CD4-positive, alpha-beta T cell (primary cell): ENCODE results near the gene FMNL2. TPM values are rescaled to one million over a fixed set of nuclear protein-coding genes. Genes with fewer than 3 reads are reported as not detected.

Experiments used
- ATAC-seq: fragments of 200-7000 bp; cut with Tn5 transposase; one replicate; pipeline ENCODE4 v1.10.0; 2022; ENCODE audit warnings: mild to moderate bottlenecking; ENCODE audit not compliant: poor library complexity
- CTCF ChIA-PET: fragments of 350-600 bp; sonication (Branson Sonifier 250); formaldehyde crosslinking; loops from one replicate; lab custom pipeline; 2021; ENCODE audit warnings: antibody characterized with exemption, inconsistent platforms; lab: Charles Lee
- POLR2A ChIA-PET: fragments of 350-600 bp; sonication (Branson Sonifier 250); formaldehyde crosslinking; loops from one replicate; lab custom pipeline; 2021; ENCODE audit warnings: antibody characterized with exemption, inconsistent platforms; lab: Charles Lee
- DNase-seq, 14 experiments: peaks; one replicate each; pipeline ENCODE4 v3.0.0-alpha.2; 2013 to 2020; ENCODE audit warnings: mixed read lengths in 2 of 14
- H3K27ac ChIP-seq, 2 donors: one replicate each; pipeline versions ENCODE4 v1.5.1 to v1.7.0; 2013; ENCODE audit warnings: low read length in 2 of 2, low read depth in 1 of 2, mild to moderate bottlenecking in 1 of 2
- H3K27me3 ChIP-seq, 2 experiments: 1 replicate in 1 of 2; 2 replicates in 1 of 2; pipeline versions ENCODE4 v1.6.1 to v1.7.0; 2013; ENCODE audit warnings: low read length in 2 of 2, control low read depth in 1 of 2, mild to moderate bottlenecking in 1 of 2, moderate library complexity in 1 of 2; ENCODE audit not compliant: insufficient read depth in 2 of 2, control insufficient read depth in 1 of 2
- H3K36me3 ChIP-seq: one replicate; pipeline ENCODE4 v1.6.1; 2013; ENCODE audit warnings: low read length, control low read depth; ENCODE audit not compliant: insufficient read depth
- H3K4me1 ChIP-seq: one replicate; pipeline ENCODE4 v1.6.1; 2013; ENCODE audit warnings: low read length, control low read depth; ENCODE audit not compliant: insufficient read depth
- H3K4me3 ChIP-seq: one replicate; pipeline ENCODE4 v1.5.1; 2013; ENCODE audit warnings: mild to moderate bottlenecking, low read length, moderate library complexity
- H3K9me3 ChIP-seq, 2 experiments: 1 replicate in 1 of 2; 2 replicates in 1 of 2; pipeline versions ENCODE4 v1.6.1 to v1.7.0; 2013; ENCODE audit warnings: low read length in 2 of 2, mild to moderate bottlenecking in 2 of 2, control low read depth in 1 of 2, moderate library complexity in 1 of 2; ENCODE audit not compliant: control insufficient read depth in 1 of 2, insufficient read depth in 1 of 2
- H3K27ac Mint-ChIP-seq: one replicate; pipeline ENCODE4 v1.8.0; 2020; ENCODE audit warnings: mixed read lengths
- H3K27me3 Mint-ChIP-seq: one replicate; pipeline ENCODE4 v1.8.0; 2021; ENCODE audit warnings: mixed read lengths
- H3K36me3 Mint-ChIP-seq: one replicate; pipeline ENCODE4 v1.8.0; 2021; ENCODE audit warnings: low read depth, mixed read lengths
- H3K4me1 Mint-ChIP-seq: one replicate; pipeline ENCODE4 v1.8.0; 2021; ENCODE audit warnings: low read depth, mixed read lengths
- H3K4me3 Mint-ChIP-seq: one replicate; pipeline ENCODE4 v1.8.0; 2020; ENCODE audit warnings: mild to moderate bottlenecking, mixed read lengths
- H3K9me3 Mint-ChIP-seq: one replicate; pipeline ENCODE4 v1.8.0; 2020; ENCODE audit warnings: mixed read lengths
- CTCF ChIP-seq: fragments of 200-600 bp; IDR thresholded peaks from one replicate; pipeline ENCODE4 v1.8.0; 2022; ENCODE audit warnings: antibody characterized with exemption, mild to moderate bottlenecking
- intact Hi-C, 2 experiments: fragments of 100-400 bp; cut with DNase I in 1 of 2; cut with micrococcal nuclease in 1 of 2; formaldehyde crosslinking; loops; one replicate each; pipeline versions ENCODE4 v1.15.1 to v1.9.0; 2023 to 2025; cut with DNase I, micrococcal nuclease
- total RNA-seq, 174 experiments: library from RNA in 2 of 174; stranded (reverse) in 2 of 174; gene quantifications; one replicate each; pipeline ENCODE4 v1.2.3 and lab custom pipeline; 2021 to 2026

The FMNL2 gene
- total RNA-seq, 2 experiments from 2014 or later: 0.30 to 0.31 TPM

- H3K27ac Mint-ChIP-seq: no peak overlapping the region
Measured at GRCh38 chr2:152490686-152491455, 155.9 kb downstream of the FMNL2 start.

GRCh38 chr2:152492131-152492530 lies 157.2 kb downstream of the FMNL2 start:
- no peaks in the 10 kb centered on the region for H3K9me3 Mint-ChIP-seq
- Histone ChIP-seq H3K36me3 (no peaks in the 10 kb centered on the region), H3K4me1 (no peaks in the 10 kb centered on the region), H3K4me3 (no peak overlapping the region), H3K27ac (no peak overlapping the region), H3K27me3 (peaks cover 0 to 3% of the 10 kb centered on the region in 2 experiments), H3K9me3 (no peaks in the 10 kb centered on the region)
- H3K4me1 Mint-ChIP-seq: no peaks in the 10 kb centered on the region
- no peak for ATAC-seq
- ChIA-PET CTCF (no interaction called here), POLR2A (no interaction called here)
- DNase-seq: no peak
- intact Hi-C loops: no loop called here
- no peak for TF ChIP-seq CTCF
- H3K36me3 Mint-ChIP-seq: no peaks in the 10 kb centered on the region
- H3K27ac Mint-ChIP-seq: no peak overlapping the region
- H3K27me3 Mint-ChIP-seq: peaks cover 37% of the 10 kb centered on the region
- H3K4me3 Mint-ChIP-seq: no peak overlapping the region

More at GRCh38 chr2:152490686-152491455, 155.9 kb downstream of the FMNL2 start:
- H3K9me3 ChIP-seq: no peaks in the 10 kb centered on the region
- intact Hi-C loops: no loop called here
- no peak overlapping the region for H3K4me3 ChIP-seq
- Mint-ChIP-seq H3K9me3 (no peaks in the 10 kb centered on the region), H3K36me3 (no peaks in the 10 kb centered on the region), H3K4me3 (no peak overlapping the region), H3K27me3 (peaks cover 28% of the 10 kb centered on the region), H3K4me1 (no peaks in the 10 kb centered on the region)
- no peak for ATAC-seq
- no peaks in the 10 kb centered on the region for H3K4me1 ChIP-seq
- H3K27me3 ChIP-seq: peaks cover 0 to 3% of the 10 kb centered on the region in 2 experiments
- ChIA-PET CTCF (no interaction called here), POLR2A (no interaction called here)
- no peak for TF ChIP-seq CTCF
- no peak for DNase-seq
- no peak overlapping the region for H3K27ac ChIP-seq
- no peaks in the 10 kb centered on the region for H3K36me3 ChIP-seq

- intact Hi-C loops: no loop called here
- no peaks in the 10 kb centered on the region for H3K36me3 ChIP-seq
- Mint-ChIP-seq H3K27me3 (peaks cover 37% of the 10 kb centered on the region), H3K9me3 (no peaks in the 10 kb centered on the region), H3K4me1 (no peaks in the 10 kb centered on the region), H3K27ac (no peak overlapping the region), H3K4me3 (no peak overlapping the region), H3K36me3 (no peaks in the 10 kb centered on the region)
- DNase-seq (no peak), ATAC-seq (no peak)
- no peaks in the 10 kb centered on the region for H3K9me3 ChIP-seq
- ChIA-PET POLR2A (no interaction called here), CTCF (no interaction called here)
- H3K4me1 ChIP-seq: no peaks in the 10 kb centered on the region
- no peak overlapping the region for H3K27ac ChIP-seq
- TF ChIP-seq CTCF: no peak
- H3K27me3 ChIP-seq: peaks cover 0 to 3% of the 10 kb centered on the region in 2 experiments
- no peak overlapping the region for H3K4me3 ChIP-seq
Measured at GRCh38 chr2:152492911-152493310, 157.9 kb downstream of the FMNL2 start.
